ENCODE results near the gene TBL2.
"Not testable (repeated sequence)": the region's sequence is repeated elsewhere in the genome, so short reads cannot be mapped to it uniquely, and the experiment has no call there.

DNA sequence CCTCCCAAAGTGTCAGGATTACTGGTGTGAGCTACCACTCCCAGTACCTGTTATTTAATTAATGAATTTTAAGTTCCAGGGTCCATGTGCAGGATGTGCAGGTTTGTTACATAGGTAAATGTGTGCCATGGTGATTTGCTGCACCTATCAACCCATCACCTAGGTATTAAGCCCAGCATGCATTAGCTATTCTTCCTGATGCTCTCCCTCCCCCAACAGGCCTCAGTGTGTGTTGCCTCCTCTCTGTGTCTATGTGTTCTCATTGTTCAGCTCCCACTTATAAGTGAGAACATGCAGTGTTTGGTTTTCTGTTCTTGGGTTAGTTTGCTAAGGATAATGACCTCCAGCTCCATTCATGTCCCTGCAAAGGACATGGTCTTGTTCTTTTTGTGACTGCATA lies 11.9 kb downstream of the TBL2 start:
- TF ChIP-seq, protein P1, sequence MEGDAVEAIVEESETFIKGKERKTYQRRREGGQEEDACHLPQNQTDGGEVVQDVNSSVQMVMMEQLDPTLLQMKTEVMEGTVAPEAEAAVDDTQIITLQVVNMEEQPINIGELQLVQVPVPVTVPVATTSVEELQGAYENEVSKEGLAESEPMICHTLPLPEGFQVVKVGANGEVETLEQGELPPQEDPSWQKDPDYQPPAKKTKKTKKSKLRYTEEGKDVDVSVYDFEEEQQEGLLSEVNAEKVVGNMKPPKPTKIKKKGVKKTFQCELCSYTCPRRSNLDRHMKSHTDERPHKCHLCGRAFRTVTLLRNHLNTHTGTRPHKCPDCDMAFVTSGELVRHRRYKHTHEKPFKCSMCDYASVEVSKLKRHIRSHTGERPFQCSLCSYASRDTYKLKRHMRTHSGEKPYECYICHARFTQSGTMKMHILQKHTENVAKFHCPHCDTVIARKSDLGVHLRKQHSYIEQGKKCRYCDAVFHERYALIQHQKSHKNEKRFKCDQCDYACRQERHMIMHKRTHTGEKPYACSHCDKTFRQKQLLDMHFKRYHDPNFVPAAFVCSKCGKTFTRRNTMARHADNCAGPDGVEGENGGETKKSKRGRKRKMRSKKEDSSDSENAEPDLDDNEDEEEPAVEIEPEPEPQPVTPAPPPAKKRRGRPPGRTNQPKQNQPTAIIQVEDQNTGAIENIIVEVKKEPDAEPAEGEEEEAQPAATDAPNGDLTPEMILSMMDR (IDR thresholded peaks at IDR 0.05): not testable (repeated sequence)
- not testable (repeated sequence) for TF ChIP-seq EZH2 (IDR thresholded peaks at IDR 0.05; ENCODE audit: borderline replicate concordance, insufficient read depth, low read depth, low read length, poor library complexity, severe bottlenecking)
